Suprapubic skin (tissue), 4 donors: ENCODE measurements around the gene MAP2. TPM values are rescaled to one million over a fixed set of nuclear protein-coding genes. Genes with fewer than 3 reads are reported as not detected.

Experiments
- DNase-seq, 2 donors: peaks; one replicate each; pipeline ENCODE4 v3.0.0-alpha.2; 2019; ENCODE audit warnings: low spot score in 2 of 2
- H3K27ac ChIP-seq: fragments of 200-600 bp; sonication (generic); one replicate; pipeline ENCODE4 v1.5.1; 2019
- H3K27me3 ChIP-seq: fragments of 200-600 bp; sonication (generic); one replicate; pipeline ENCODE4 v1.5.1; 2019
- H3K36me3 ChIP-seq: fragments of 200-600 bp; sonication (generic); one replicate; pipeline ENCODE4 v1.5.1; 2019
- H3K4me1 ChIP-seq: fragments of 200-600 bp; sonication (generic); one replicate; pipeline ENCODE4 v1.5.1; 2019
- H3K4me3 ChIP-seq: fragments of 200-600 bp; sonication (generic); one replicate; pipeline ENCODE4 v1.5.1; 2019; ENCODE audit warnings: mild to moderate bottlenecking
- H3K9me3 ChIP-seq: fragments of 200-600 bp; sonication (generic); one replicate; pipeline ENCODE4 v1.5.1; 2019
- CTCF ChIP-seq, 2 donors: fragments of 200-600 bp in 1 of 2; fragments of 450-650 bp in 1 of 2; sonication (generic) in 1 of 2; IDR thresholded peaks; one replicate each; pipeline ENCODE4 v1.5.1; 2016 to 2019; ENCODE audit warnings: antibody characterized with exemption in 2 of 2, mild to moderate bottlenecking in 1 of 2, moderate library complexity in 1 of 2
- EP300 ChIP-seq: sonication (generic); formaldehyde crosslinking; IDR thresholded peaks from one replicate; pipeline ENCODE4 v1.6.1; 2017; ENCODE audit warnings: antibody characterized with exemption
- POLR2A ChIP-seq, 2 donors: fragments of 450-650 bp; IDR thresholded peaks; one replicate each; pipeline ENCODE4 v1.6.1; 2017; ENCODE audit warnings: antibody characterized with exemption in 2 of 2, mild to moderate bottlenecking in 2 of 2, moderate library complexity in 2 of 2
- POLR2AphosphoS5 ChIP-seq, 3 donors: sonication (generic); formaldehyde crosslinking; IDR thresholded peaks; one replicate each; pipeline ENCODE4 v1.6.1; 2017; ENCODE audit warnings: antibody characterized with exemption in 3 of 3
- WGBS: methylation state at CpG from one replicate; pipeline ENCODE4 v1.1.5; 2018; 5-methylcytosine and 5-hydroxymethylcytosine counted together
- total RNA-seq, 4 donors: library from RNA; depleted of rRNA; stranded (reverse); fragments of >200 nt; gene quantifications; one replicate each; pipeline ENCODE4 v1.1.0, GENCODE V29; 2016

Gene MAP2
- 10 to 100 TPM; 42.0 to 54.5 (median 47.1) TPM for total RNA-seq

- 5% methylated on average over 21 of the region's 57 CpGs for WGBS
- TF ChIP-seq POLR2A (IDR thresholded peaks at IDR 0.05) (peak in 1 of 2 donors; percentile 18), CTCF (IDR thresholded peaks at IDR 0.05) (peak; percentile 90 to 98), POLR2AphosphoS5 (IDR thresholded peaks at IDR 0.05) (no peak)
- peak; percentile 81 to 84 for DNase-seq
- Histone ChIP-seq H3K9me3 (no peaks in the 10 kb centered on the region), H3K36me3 (no peaks in the 10 kb centered on the region), H3K27me3 (no peaks in the 10 kb centered on the region), H3K4me3 (peak within 1 kb of the TSS; percentile 73), H3K4me1 (peaks cover 28% of the 10 kb centered on the region), H3K27ac (peak within 1 kb of the TSS; percentile 85)
These were observed at the start of gene MAP2 for GRCh38 chr2:209423562-209424198. TSS of gene MAP2 (plus strand) at chr2:209424047. CDS start at chr2:209653171, 229,124 bp downstream.

GRCh38 chr2:209376686-209377085, 47.2 kb upstream of the MAP2 start:
- WGBS: 91% methylated on average over 1 of the region's 1 CpG

GRCh38 chr2:209380293-209380692, 43.6 kb upstream of the MAP2 start:
- WGBS: 45% methylated on average over 1 of the region's 1 CpG
- Histone ChIP-seq H3K9me3 (peaks cover 3% of the 10 kb centered on the region), H3K36me3 (no peaks in the 10 kb centered on the region), H3K4me1 (no peaks in the 10 kb centered on the region), H3K4me3 (no peak overlapping the region), H3K27me3 (no peaks in the 10 kb centered on the region), H3K27ac (no peak overlapping the region)
- no peak for TF ChIP-seq POLR2AphosphoS5 (IDR thresholded peaks at IDR 0.05)
- DNase-seq: no peak

More at GRCh38 chr2:209376686-209377085, 47.2 kb upstream of the MAP2 start:
- Histone ChIP-seq H3K4me1 (no peaks in the 10 kb centered on the region), H3K27me3 (no peaks in the 10 kb centered on the region), H3K9me3 (peaks cover 7% of the 10 kb centered on the region), H3K27ac (no peak overlapping the region), H3K36me3 (no peaks in the 10 kb centered on the region), H3K4me3 (no peak overlapping the region)
- TF ChIP-seq CTCF (IDR thresholded peaks at IDR 0.05): no peak
- no peak for TF ChIP-seq POLR2A (IDR thresholded peaks at IDR 0.05)
- no peak for TF ChIP-seq EP300
- TF ChIP-seq POLR2AphosphoS5 (IDR thresholded peaks at IDR 0.05): no peak
- no peak for DNase-seq

DNA sequence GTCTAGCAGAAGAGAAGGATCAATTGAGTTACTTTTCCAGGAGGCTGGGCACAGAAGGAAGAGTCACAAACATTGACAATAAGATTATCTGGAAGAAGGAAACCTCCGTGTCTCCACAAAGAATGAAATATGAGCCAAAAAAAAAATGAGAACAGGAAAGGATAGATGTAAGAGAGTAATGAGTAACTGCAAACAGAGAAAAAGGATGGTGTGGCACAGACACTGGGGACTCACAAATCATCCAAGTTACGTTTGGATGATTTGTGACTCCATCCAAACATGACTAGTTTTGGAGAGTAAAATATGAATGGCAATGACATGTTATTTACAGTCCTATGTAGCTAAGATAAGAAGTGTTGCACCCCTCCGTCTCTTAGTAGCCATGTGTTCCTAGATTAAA, 42.8 kb upstream of the MAP2 start:
- no peak overlapping the region for H3K27ac ChIP-seq
- TF ChIP-seq CTCF (IDR thresholded peaks at IDR 0.05) (no peak), POLR2AphosphoS5 (IDR thresholded peaks at IDR 0.05) (no peak), POLR2A (IDR thresholded peaks at IDR 0.05) (no peak), EP300 (no peak)
- DNase-seq: no peak

GRCh38 chr2:209382775-209383174, 41.1 kb upstream of the MAP2 start:
- no peaks in the 10 kb centered on the region for H3K9me3 ChIP-seq
- no peak overlapping the region for H3K27ac ChIP-seq
- no peaks in the 10 kb centered on the region for H3K27me3 ChIP-seq
- TF ChIP-seq POLR2A (IDR thresholded peaks at IDR 0.05) (no peak), CTCF (IDR thresholded peaks at IDR 0.05) (no peak), EP300 (no peak), POLR2AphosphoS5 (IDR thresholded peaks at IDR 0.05) (no peak)
- DNase-seq: no peak
- H3K36me3 ChIP-seq: no peaks in the 10 kb centered on the region
- H3K4me3 ChIP-seq: no peak overlapping the region
- no peaks in the 10 kb centered on the region for H3K4me1 ChIP-seq

More for the DNA sequence above, 42.8 kb upstream of the MAP2 start:
- Histone ChIP-seq H3K27me3 (no peaks in the 10 kb centered on the region), H3K4me1 (no peaks in the 10 kb centered on the region), H3K36me3 (no peaks in the 10 kb centered on the region), H3K9me3 (peaks cover 3% of the 10 kb centered on the region), H3K4me3 (no peak overlapping the region)
- 44% methylated on average over 3 of the region's 3 CpGs for WGBS

DNA sequence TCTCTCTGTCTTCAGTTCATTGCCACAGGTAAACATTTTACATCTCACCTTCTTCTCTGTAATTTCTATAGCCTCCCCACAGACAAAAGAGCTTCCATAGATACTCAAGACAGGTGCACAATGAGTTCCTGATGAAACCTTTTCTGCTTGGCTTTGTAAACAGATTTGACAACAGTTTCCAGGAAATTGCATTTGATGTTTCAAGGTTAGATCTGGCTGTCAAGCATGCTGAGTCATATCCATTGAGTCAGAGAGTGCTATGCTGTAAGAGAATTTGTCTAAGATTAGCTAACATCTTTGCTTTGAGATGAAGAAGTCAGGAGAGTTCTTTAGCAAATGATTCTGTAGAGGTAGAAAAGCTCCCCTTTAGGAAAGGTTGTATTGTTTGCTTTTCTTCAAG, 40.6 kb upstream of the MAP2 start:
- no peak for DNase-seq
- H3K4me1 ChIP-seq: no peaks in the 10 kb centered on the region
- TF ChIP-seq POLR2A (IDR thresholded peaks at IDR 0.05): no peak
- no peak for TF ChIP-seq CTCF (IDR thresholded peaks at IDR 0.05)
- no peak for TF ChIP-seq POLR2AphosphoS5 (IDR thresholded peaks at IDR 0.05)
- no peaks in the 10 kb centered on the region for H3K36me3 ChIP-seq
- no peak overlapping the region for H3K4me3 ChIP-seq
- H3K27me3 ChIP-seq: no peaks in the 10 kb centered on the region
- no peaks in the 10 kb centered on the region for H3K9me3 ChIP-seq
- H3K27ac ChIP-seq: no peak overlapping the region
